ENCODE measurements around the gene SLCO3A1. TPM values are rescaled to one million over a fixed set of nuclear protein-coding genes. Genes with fewer than 3 reads are reported as not detected.

Gene SLCO3A1
- total RNA-seq, 4 donors from 2014 or later, result 4.4 to 66.2 (median 5.1) TPM

GRCh38 chr15:91845720-91846119 is 7.8 kb upstream of the SLCO3A1 start:
- Histone ChIP-seq H3K4me1 (no peaks in the 10 kb centered on the region), H3K9me3 (no peaks in the 10 kb centered on the region), H3K27me3 (peaks cover 4% of the 10 kb centered on the region), H3K27ac (no peak overlapping the region), H3K4me3 (no peak overlapping the region), H3K36me3 (no peaks in the 10 kb centered on the region)
- no peak for TF ChIP-seq CTCF (IDR thresholded peaks at IDR 0.05)
- no peak for TF ChIP-seq POLR2AphosphoS5 (IDR thresholded peaks at IDR 0.05)
- 61 to 73% methylated on average over 4 to 6 of the region's 6 CpGs for WGBS, 2 donors (ENCODE audit: low coverage in 1 of 2)
- in situ Hi-C loops (cut with MboI; ENCODE audit: low pct_ligation_motif_present in 1 of 4, low pct_unique_long_range_greater_than_20kb in 1 of 4, low sequenced_read_pairs in 3 of 4), result loop anchor here in 3 of 4 donors (10.0 to 25.0 kb wide), 3 partner anchors 229 to 533 kb away; no protein-coding TSS in a partner anchor
- DNase-seq, result no peak
- intact Hi-C loops (cut with DNase I; ENCODE audit: low total_unique reads), result no loop called here

GRCh38 chr15:91849180-91849579 is 4.3 kb upstream of the SLCO3A1 start:
- no peak for DNase-seq
- H3K27me3 ChIP-seq, result no peaks in the 10 kb centered on the region
- H3K4me3 ChIP-seq, result no peak overlapping the region
- in situ Hi-C loops (cut with MboI; ENCODE audit: low pct_ligation_motif_present in 1 of 4, low pct_unique_long_range_greater_than_20kb in 1 of 4, low sequenced_read_pairs in 3 of 4) (loop anchor here in 3 of 4 donors (10.0 to 25.0 kb wide), 3 partner anchors 226 to 537 kb away; no protein-coding TSS in a partner anchor), intact Hi-C loops (cut with DNase I; ENCODE audit: low total_unique reads) (no loop called here)
- no peak for TF ChIP-seq POLR2A (IDR thresholded peaks at IDR 0.05)
- TF ChIP-seq POLR2AphosphoS5 (IDR thresholded peaks at IDR 0.05), result no peak
- no peak for TF ChIP-seq CTCF (IDR thresholded peaks at IDR 0.05)
- TF ChIP-seq EP300 (IDR thresholded peaks at IDR 0.05; ENCODE audit: low read depth), result no peak
- H3K27ac ChIP-seq, result no peak overlapping the region
- no peaks in the 10 kb centered on the region for H3K36me3 ChIP-seq
- no peaks in the 10 kb centered on the region for H3K9me3 ChIP-seq
- H3K4me1 ChIP-seq, result peaks cover 10 to 19% (median 16%) of the 10 kb centered on the region in 4 donors
- 50 to 63% methylated on average over 3 of the region's 3 CpGs for WGBS, 2 donors (ENCODE audit: low coverage in 1 of 2)

GRCh38 chr15:91849749-91850161 is 3.8 kb upstream of the SLCO3A1 start:
- in situ Hi-C loops (cut with MboI; ENCODE audit: low pct_ligation_motif_present in 1 of 4, low pct_unique_long_range_greater_than_20kb in 1 of 4, low sequenced_read_pairs in 3 of 4), result loop anchor here in 3 of 4 donors (10.0 to 25.0 kb wide), 4 partner anchors 113 to 537 kb away; no protein-coding TSS in a partner anchor
- intact Hi-C loops (cut with DNase I; ENCODE audit: low total_unique reads), result loop anchor here (10.0 kb wide), 1 partner anchor 225 kb away; no protein-coding TSS in a partner anchor
- DNase-seq, result no peak
- Histone ChIP-seq H3K4me3 (no peak overlapping the region), H3K9me3 (no peaks in the 10 kb centered on the region), H3K36me3 (no peaks in the 10 kb centered on the region), H3K27ac (no peak overlapping the region), H3K4me1 (peaks cover 10 to 25% (median 19%) of the 10 kb centered on the region in 4 donors), H3K27me3 (no peaks in the 10 kb centered on the region)
- WGBS, 2 donors (ENCODE audit: low coverage in 1 of 2), result 66 to 74% methylated on average over 7 of the region's 7 CpGs
- TF ChIP-seq POLR2AphosphoS5 (IDR thresholded peaks at IDR 0.05), result no peak
- peak; percentile 42 to 52 (median 47) for TF ChIP-seq CTCF (IDR thresholded peaks at IDR 0.05)

DNA sequence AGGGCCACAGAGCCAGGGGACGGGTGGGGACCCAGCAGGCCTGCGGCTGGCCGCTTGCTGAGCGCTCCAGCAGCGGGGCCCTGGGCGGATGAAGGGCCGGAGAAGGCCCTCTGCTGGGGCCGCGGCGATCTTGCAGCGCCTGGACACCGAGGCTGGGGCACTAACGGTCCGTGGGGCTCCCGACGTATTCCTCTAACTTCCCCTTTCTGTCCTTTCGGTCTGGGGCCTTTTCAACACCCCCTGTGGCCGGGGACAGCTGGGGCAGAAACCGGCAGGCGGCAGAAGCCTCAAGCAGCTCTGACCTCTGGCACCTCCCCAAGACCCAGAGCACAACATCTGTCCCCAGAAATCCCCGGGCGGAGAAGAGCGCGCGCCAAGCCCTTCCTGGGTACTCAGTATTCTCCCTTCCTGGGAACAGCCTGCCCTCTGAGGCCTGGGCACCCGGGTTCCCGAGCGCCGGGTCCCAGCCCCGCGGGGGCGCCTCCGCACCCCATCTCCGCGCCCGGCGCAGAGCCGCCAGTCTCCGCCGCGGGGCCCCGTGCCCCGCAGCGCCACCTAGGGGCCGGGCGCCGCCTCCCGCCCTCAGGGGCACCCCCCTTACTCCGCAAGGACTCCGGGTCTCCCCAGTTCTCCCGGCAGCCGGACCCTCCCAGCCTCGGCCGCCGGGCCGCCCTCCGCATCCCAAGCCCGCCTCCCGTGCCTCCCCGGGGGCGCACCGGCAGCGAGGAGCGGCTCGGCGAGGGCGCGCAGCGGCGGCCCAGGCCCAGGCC is 582 bp upstream of the SLCO3A1 start:
- Histone ChIP-seq H3K9me3 (no peaks in the 10 kb centered on the region), H3K27me3 (no peaks in the 10 kb centered on the region), H3K4me1 (peaks cover 10 to 44% (median 29%) of the 10 kb centered on the region in 4 donors), H3K4me3 (peak overlapping the region; percentile 41 to 79 (median 72)), H3K36me3 (no peaks in the 10 kb centered on the region), H3K27ac (peak overlapping the region; percentile 87 to 92 (median 90))
- intact Hi-C loops (cut with DNase I; ENCODE audit: low total_unique reads) (loop anchor here (2.0 to 10.0 kb wide), 2 partner anchors 222 to 550 kb away; no protein-coding TSS in a partner anchor), in situ Hi-C loops (cut with MboI; ENCODE audit: low pct_ligation_motif_present in 1 of 4, low pct_unique_long_range_greater_than_20kb in 1 of 4, low sequenced_read_pairs in 3 of 4) (loop anchor here in 1 of 4 donors (25.0 kb wide), 1 partner anchor 109 kb away; no protein-coding TSS in a partner anchor)
- DNase-seq, result peak; percentile 79
- TF ChIP-seq CTCF (IDR thresholded peaks at IDR 0.05) (peak; percentile 67 to 75 (median 72)), POLR2AphosphoS5 (IDR thresholded peaks at IDR 0.05) (peak in 2 of 3 donors; percentile 23 to 33), EP300 (IDR thresholded peaks at IDR 0.05; ENCODE audit: low read depth) (no peak), POLR2A (IDR thresholded peaks at IDR 0.05) (peak; percentile 34)
- WGBS, 2 donors (ENCODE audit: low coverage in 1 of 2), result 1 to 2% methylated on average over 8 to 33 of the region's 70 CpGs

Data from transverse colon (tissue), 4 donors.